Measurements from ENCODE around the gene ZXDB. TPM values are rescaled to one million over a fixed set of nuclear protein-coding genes. Genes with fewer than 3 reads are reported as not detected.
"Not testable (repeated sequence)": the region's sequence is repeated elsewhere in the genome, so short reads cannot be mapped to it uniquely, and the experiment has no call there.

ZXDB gene
- 4.4 TPM for polyA plus RNA-seq (2013, experiment 1 of 2; ENCODE audit: insufficient read length)
- 4.6 TPM for polyA plus RNA-seq (2013, experiment 2 of 2; ENCODE audit: insufficient read length)

- peak; percentile 31 for DNase-seq
These were observed at the start of gene ZXDB for GRCh38 chrX:57591284-57592159. ZXDB (plus strand) TSS chrX:57592011; CDS start chrX:57592049, 38 bp downstream.

GRCh38 chrX:57565198-57565597 lies 26.6 kb upstream of the ZXDB start:
- no peak for DNase-seq

GRCh38 chrX:57573754-57574153 lies 18.1 kb upstream of the ZXDB start:
- no peak for DNase-seq

GRCh38 chrX:57582948-57583347 lies 8.9 kb upstream of the ZXDB start:
- DNase-seq = not testable (repeated sequence)

- DNase-seq = no peak
These were observed 8.3 kb upstream of the ZXDB start for GRCh38 chrX:57583477-57583876.

GRCh38 chrX:57586360-57586759 lies 5.5 kb upstream of the ZXDB start:
- no peak for DNase-seq

- DNase-seq = no peak
These were observed 4.7 kb upstream of the ZXDB start for GRCh38 chrX:57587062-57587461.

- no peak for DNase-seq
These were observed 4.2 kb upstream of the ZXDB start for GRCh38 chrX:57587607-57588006.

- peak; percentile 6 for DNase-seq
These were observed 516 bp downstream of the ZXDB start for GRCh38 chrX:57592160-57592893.

- DNase-seq = peak; percentile 6
These were observed 1.0 kb downstream of the ZXDB start for GRCh38 chrX:57592894-57593215.

GRCh38 chrX:57595381-57595811 lies 3.6 kb downstream of the ZXDB start:
- peak; percentile 85 for DNase-seq

- DNase-seq = no peak
These were observed 4.3 kb downstream of the ZXDB start for GRCh38 chrX:57596109-57596508.

- peak; percentile 3 for DNase-seq
These were observed 4.7 kb downstream of the ZXDB start for GRCh38 chrX:57596516-57596915.

GRCh38 chrX:57607295-57608187 lies 15.7 kb downstream of the ZXDB start:
- no peak for DNase-seq

GRCh38 chrX:57613351-57613750 lies 21.5 kb downstream of the ZXDB start:
- DNase-seq = not testable (repeated sequence)

GRCh38 chrX:57629438-57629837 lies 37.6 kb downstream of the ZXDB start:
- not testable (repeated sequence) for DNase-seq

- no peak for DNase-seq
These were observed 48.8 kb downstream of the ZXDB start for GRCh38 chrX:57640674-57641016.

- DNase-seq = no peak
These were observed 49.5 kb downstream of the ZXDB start for GRCh38 chrX:57641338-57641737.

GRCh38 chrX:57643698-57644097 lies 51.9 kb downstream of the ZXDB start:
- no peak for DNase-seq

GRCh38 chrX:57647020-57647419 lies 55.2 kb downstream of the ZXDB start:
- DNase-seq = no peak
